HG03139 (cell line): Measurements from ENCODE around the gene ASIC4.

Experiments used
- ATAC-seq: cut with Tn5 transposase; IDR thresholded peaks from one replicate; pipeline ENCODE4 v1.9.1; 2021; ENCODE audit not compliant: unreplicated experiment

ASIC4 gene

DNA sequence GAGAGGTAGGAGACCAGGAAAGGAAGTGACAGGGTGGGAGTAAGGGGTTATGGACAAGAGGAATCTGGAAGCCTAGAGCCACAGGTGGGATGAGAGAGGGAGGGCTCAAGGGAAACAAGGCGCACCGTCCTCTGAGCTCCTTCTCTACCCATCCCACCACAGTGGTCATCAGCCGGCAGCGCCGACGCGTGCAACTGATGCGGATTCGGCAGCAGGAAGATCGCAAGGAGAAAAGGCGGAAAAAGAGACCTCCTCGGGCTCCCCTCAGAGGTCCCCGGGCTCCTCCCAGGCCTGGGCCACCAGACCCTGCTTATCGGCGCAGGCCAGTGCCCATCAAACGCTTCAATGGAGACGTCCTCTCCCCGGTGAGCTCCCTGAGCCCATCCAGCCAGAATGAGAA is 34.7 kb downstream of the ASIC4 start:
- no peak for ATAC-seq

DNA sequence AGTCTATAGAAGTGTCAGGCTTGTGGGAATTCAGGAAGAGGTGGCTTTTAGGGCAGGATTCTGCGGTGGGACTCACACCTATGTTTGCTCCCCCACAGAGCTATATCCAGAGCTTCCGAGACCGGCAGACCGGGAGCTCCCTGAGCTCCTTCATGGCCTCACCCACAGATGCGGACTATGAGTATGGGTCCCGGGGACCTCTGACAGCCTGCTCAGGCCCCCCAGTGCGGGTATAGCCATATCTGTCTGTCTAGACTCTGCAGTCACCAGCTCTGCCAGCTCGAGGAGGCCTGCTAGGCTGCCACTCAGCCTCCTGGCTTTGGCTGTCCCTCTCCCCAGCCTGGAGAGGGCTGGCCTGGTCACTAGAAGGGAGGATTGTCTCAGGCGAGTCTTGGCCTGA is 35.3 kb downstream of the ASIC4 start:
- ATAC-seq: no peak

DNA sequence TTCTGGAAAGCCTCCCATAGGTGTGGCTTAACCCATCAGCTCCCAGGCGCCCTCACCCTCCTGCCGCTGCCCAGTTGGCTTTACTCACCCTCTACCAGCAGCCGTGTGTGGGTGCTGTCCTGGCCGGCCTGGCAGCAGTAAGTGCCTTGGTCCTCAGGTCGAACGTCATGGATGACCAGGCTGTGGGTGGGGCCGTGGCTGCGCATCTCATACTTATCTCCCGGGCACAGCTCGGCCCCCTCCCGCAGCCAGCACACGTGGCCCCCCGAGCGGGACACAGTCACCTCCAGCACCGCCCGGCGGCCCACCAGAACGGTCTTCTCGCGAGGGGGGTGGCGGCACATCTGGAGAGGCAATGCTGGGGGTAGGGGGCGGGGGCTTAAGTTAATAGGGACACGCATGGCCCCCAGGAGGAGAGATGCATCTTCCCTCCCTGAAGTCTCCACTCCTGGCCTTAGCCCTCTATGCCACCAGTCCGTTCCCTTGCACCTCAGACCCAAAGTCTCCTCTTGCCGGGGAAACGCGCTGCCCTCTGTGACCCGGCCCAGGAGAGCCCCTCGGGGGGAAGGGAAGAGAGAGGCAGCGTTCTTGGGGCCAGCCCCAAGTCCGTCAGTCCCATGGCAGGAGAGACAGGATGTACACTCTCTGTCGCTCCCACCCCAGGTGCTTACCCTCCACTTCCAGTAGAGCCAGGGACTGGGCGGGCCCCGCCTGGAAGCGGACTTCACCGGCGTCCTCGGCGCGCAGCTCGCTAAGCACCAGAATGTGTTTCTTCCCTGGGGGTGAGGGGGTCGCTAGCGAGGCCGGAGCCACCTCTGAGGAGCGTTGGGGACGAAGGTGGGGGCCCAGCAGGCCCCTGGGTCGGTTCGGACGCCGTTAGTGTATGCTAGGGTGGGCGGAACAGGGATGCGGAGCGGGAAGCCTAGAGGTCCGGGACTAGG is 37.4 kb downstream of the ASIC4 start:
- ATAC-seq: peak; percentile 3

GRCh38 chr2:219552382-219553167 is 38.3 kb downstream of the ASIC4 start:
- peak; percentile 84 for ATAC-seq

GRCh38 chr2:219553168-219553417 is 38.8 kb downstream of the ASIC4 start:
- no peak for ATAC-seq

GRCh38 chr2:219553463-219553963 is 39.2 kb downstream of the ASIC4 start:
- ATAC-seq: no peak

GRCh38 chr2:219554350-219554749 is 40.1 kb downstream of the ASIC4 start:
- ATAC-seq: no peak

DNA sequence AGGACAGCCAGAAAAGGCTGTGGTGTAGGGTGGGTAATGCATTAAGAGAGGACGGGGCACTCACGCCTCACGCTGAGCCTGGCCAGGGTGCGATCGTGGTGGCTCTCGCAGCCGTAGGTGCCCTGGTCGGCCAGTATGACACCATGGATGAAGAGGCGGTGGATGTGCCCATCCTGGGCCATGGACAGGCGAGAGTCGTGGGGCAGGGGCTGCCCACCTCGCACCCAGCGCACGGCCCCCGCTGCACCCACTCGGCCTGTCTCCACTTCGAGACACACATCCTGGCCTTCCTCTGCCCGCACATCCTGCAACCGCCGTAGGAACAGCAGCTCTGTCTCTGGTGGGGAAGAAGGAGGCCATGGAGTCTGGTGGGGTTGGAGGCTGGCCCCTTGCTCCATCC is 41.7 kb downstream of the ASIC4 start:
- no peak for ATAC-seq

GRCh38 chr2:219556413-219556812 is 42.1 kb downstream of the ASIC4 start:
- ATAC-seq: no peak

GRCh38 chr2:219557320-219557719 is 43.0 kb downstream of the ASIC4 start:
- ATAC-seq: no peak

DNA sequence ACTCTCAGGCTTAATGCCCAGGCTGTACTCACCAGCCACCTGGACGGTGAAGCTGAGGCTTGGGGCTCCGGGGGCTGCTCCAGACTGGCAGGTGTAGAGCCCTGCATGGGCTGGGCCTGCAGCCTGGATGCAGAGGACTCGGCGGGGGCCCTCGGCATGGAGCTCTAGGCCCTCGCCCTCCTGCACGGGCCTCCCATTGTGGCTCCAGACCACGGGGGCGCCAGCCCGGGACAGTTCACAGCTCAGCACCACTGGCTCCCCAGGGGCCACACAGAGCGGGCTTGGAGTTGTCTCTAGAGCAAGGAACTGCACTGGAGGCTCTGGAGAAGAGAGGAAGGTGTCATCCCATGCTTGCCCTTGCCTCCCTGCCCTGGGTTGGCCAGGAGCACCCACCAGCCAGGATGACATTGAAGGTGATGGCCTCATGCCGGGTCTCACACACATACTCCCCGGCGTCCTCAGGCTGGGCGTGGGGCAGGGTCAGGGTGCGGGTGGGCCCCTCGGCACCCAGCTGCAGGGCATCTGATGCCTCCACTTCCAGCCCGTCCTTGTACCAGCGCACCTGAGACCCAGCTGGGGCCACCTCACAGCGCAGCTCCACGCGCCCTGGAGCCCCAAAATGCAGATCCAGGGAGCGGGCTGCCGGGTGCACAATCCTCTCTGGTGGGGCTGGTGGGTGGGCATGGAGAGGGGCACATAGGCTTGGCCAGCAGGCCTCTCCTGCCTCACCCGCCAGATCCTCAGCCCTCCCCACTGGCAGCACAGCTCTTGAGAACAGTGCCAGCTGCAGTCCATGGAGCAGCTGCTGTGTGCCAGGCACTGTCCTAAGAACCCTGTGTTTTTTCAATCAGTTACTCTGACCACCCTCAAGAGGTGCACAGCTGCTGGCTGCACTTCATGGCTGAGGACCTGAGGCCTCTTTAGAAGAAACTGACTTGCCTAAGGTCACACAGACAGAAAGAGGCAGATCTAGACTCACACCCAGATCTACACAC is 43.8 kb downstream of the ASIC4 start:
- ATAC-seq: no peak

GRCh38 chr2:219559156-219559915 is 45.1 kb downstream of the ASIC4 start:
- no peak for ATAC-seq

GRCh38 chr2:219560037-219560892 is 46.0 kb downstream of the ASIC4 start:
- ATAC-seq: no peak

DNA sequence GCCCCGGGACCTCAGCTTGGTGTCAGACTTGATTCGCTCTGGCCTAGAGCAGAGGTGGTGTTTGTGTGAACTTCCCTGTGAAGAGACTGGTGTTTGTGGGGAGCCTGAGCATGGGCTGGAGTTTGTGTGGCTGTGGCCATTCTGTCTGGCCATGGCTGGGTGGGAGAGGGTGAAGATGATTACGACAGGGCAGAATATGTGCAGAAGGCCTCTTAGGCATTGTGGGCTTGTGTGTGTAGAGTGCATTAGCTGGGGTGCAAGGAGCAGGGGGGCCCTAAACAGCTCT is 46.6 kb downstream of the ASIC4 start:
- ATAC-seq: no peak

DNA sequence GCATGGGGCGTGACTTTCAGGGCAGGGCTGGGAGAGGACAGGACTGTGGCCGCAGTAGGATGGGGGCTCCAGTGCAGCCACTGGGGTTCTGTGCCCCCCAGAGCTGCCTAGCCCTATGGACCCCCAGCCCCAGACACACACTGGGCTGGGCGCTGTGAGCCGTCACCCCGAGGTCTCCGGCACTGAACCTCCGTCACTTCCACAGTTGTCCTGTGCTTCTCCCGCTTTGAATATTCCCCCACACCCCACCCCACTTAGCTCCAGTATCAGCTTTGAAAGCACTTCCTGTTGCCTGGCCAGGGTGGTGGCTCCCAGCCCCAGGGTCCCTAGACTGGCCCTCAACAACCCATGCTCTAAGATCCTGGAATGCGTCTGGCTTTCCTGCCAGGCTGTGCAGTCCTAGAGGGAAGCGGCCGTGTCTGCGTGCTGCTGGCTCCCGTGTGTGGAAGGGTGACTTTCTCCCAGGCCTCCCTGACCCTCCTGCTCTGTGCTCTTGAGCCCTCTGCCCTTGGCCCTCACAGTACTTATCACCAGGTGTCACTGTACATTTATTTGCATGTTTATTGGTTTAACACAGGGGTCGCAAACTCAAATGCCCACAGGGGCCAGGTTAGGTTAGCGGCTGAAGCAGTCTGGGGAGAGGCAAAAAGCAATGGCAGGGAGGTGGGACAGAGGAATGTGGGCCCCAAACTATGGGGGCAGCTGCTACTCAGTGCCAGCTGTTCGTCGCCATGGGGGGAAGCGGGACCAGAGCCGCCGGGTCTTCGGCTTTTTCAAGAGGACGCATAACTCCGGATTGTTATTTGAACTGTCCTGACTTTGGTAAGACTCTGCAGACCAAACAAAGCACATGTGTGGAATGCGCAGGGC is 47.1 kb downstream of the ASIC4 start:
- no peak for ATAC-seq

- ATAC-seq: no peak
Measured at GRCh38 chr2:219562049-219563020, 48.1 kb downstream of the ASIC4 start.

- ATAC-seq: no peak
Measured at GRCh38 chr2:219563271-219563928, 49.1 kb downstream of the ASIC4 start.
